Neural cell (in vitro differentiated cells): ENCODE results near the gene SCCPDH. TPM values are rescaled to one million over a fixed set of nuclear protein-coding genes. Genes with fewer than 3 reads are reported as not detected.

Source experiments
- H2AFZ ChIP-seq: fragments of 200-600, 300-800 bp; sonication (generic), shearing (Covaris generic); 2 replicates; pipeline ENCODE4 v1.6.0; 2014; ENCODE audit warnings: low read depth, mild to moderate bottlenecking, antibody characterized with exemption, low read length, moderate library complexity
- H3F3A ChIP-seq: fragments of 200-600 bp; shearing (Covaris generic); 2 replicates; pipeline ENCODE4 v1.6.1; 2016; ENCODE audit warnings: mild to moderate bottlenecking, moderate library complexity, mixed read lengths, antibody characterized with exemption, low read length; ENCODE audit not compliant: insufficient read depth, poor library complexity, severe bottlenecking
- H3K27ac ChIP-seq: fragments of 200-600, 300-800 bp; sonication (generic), shearing (Covaris generic); 2 replicates; pipeline ENCODE4 v1.5.1; 2014; ENCODE audit warnings: mild to moderate bottlenecking, low read length, moderate library complexity
- H3K27me3 ChIP-seq: fragments of 300-800, 200-600 bp; sonication (generic), shearing (Covaris generic); 2 replicates; pipeline ENCODE4 v1.6.0; 2014; ENCODE audit warnings: mild to moderate bottlenecking, low read depth, low read length, moderate library complexity; ENCODE audit not compliant: insufficient read depth
- H3K36me3 ChIP-seq: fragments of 300-800, 200-600 bp; sonication (generic), shearing (Covaris generic); 2 replicates; pipeline ENCODE4 v1.5.1; 2014; ENCODE audit warnings: mild to moderate bottlenecking, antibody characterized with exemption, low read length, moderate library complexity; ENCODE audit not compliant: insufficient read depth
- H3K4me2 ChIP-seq: fragments of 300-800, 200-600 bp; sonication (generic), shearing (Covaris generic); 2 replicates; pipeline ENCODE4 v1.6.0; 2014; ENCODE audit warnings: mild to moderate bottlenecking, low read length
- H3K4me3 ChIP-seq: fragments of 300-800, 200-600 bp; sonication (generic), shearing (Covaris generic); 2 replicates; pipeline ENCODE4 v1.5.1; 2014; ENCODE audit warnings: mild to moderate bottlenecking, low read length, moderate library complexity
- H3K79me2 ChIP-seq: fragments of 200-600 bp; shearing (Covaris generic); replicated peaks from 2 replicates; pipeline ENCODE4 v1.6.0; 2014; ENCODE audit warnings: mild to moderate bottlenecking, low read length, moderate library complexity; ENCODE audit not compliant: insufficient read depth
- H3K9ac ChIP-seq: fragments of 300-800, 200-600 bp; sonication (generic), shearing (Covaris generic); 2 replicates; pipeline ENCODE4 v1.6.1; 2016; ENCODE audit warnings: mild to moderate bottlenecking, low read length, mixed read lengths
- H3K9me2 ChIP-seq: fragments of 200-600 bp; shearing (Covaris generic); 2 replicates; pipeline ENCODE4 v1.6.1; 2016; ENCODE audit warnings: mild to moderate bottlenecking, low read length, mixed read lengths; ENCODE audit not compliant: insufficient read depth
- H3K9me3 ChIP-seq: fragments of 200-600, 300-800 bp; sonication (generic), shearing (Covaris generic); 2 replicates; pipeline ENCODE4 v1.6.1; 2016; ENCODE audit warnings: mild to moderate bottlenecking, mixed run types, low read length, moderate library complexity, mixed read lengths
- H4K20me1 ChIP-seq: fragments of 200-600 bp; shearing (Covaris generic); 2 replicates; pipeline ENCODE4 v1.6.1; 2016; ENCODE audit warnings: mild to moderate bottlenecking, mixed run types; ENCODE audit not compliant: insufficient read depth
- EP300 ChIP-seq: fragments of 450-650 bp; conservative IDR thresholded peaks from 2 replicates; pipeline ENCODE4 v1.6.1; 2014; ENCODE audit warnings: antibody characterized with exemption, mild to moderate bottlenecking, moderate library complexity; ENCODE audit not compliant: poor library complexity, severe bottlenecking
- EZH2 ChIP-seq: fragments of 200-600, 300-800 bp; shearing (Covaris generic), sonication (generic); IDR thresholded peaks from 2 replicates; pipeline ENCODE4 v1.6.1; 2014; ENCODE audit warnings: antibody characterized with exemption, low read length, borderline replicate concordance, mild to moderate bottlenecking; ENCODE audit not compliant: insufficient read depth, poor library complexity, severe bottlenecking
- MXI1 ChIP-seq: fragments of 450-650 bp; conservative IDR thresholded peaks from 2 replicates; pipeline ENCODE4 v1.6.1; 2014; ENCODE audit warnings: antibody characterized with exemption, mild to moderate bottlenecking; ENCODE audit not compliant: poor library complexity, severe bottlenecking
- POLR2AphosphoS5 ChIP-seq: IDR thresholded peaks from 2 replicates; pipeline ENCODE4 v1.6.1; 2012
- RAD21 ChIP-seq: fragments of 450-650 bp; conservative IDR thresholded peaks from 2 replicates; pipeline ENCODE4 v1.6.1; 2014; ENCODE audit warnings: antibody characterized with exemption, mild to moderate bottlenecking, moderate library complexity
- SMC3 ChIP-seq: fragments of 450-650 bp; conservative IDR thresholded peaks from 2 replicates; pipeline ENCODE4 v1.6.1; 2014; ENCODE audit warnings: antibody characterized with exemption, mild to moderate bottlenecking, moderate library complexity; ENCODE audit not compliant: poor library complexity
- TAF1 ChIP-seq: IDR thresholded peaks from 2 replicates; pipeline ENCODE4 v1.6.1; 2012; ENCODE audit warnings: low read depth
- polyA plus RNA-seq: library from polyadenylated mRNA; depleted of rRNA; stranded (reverse); fragments of >200 nt; gene quantifications from 2 replicates; pipeline ENCODE4 v1.2.3, GENCODE V29; 2014
- TF ChIP-seq, protein P1 (sequence below): IDR thresholded peaks from 2 replicates; pipeline ENCODE4 v1.6.1; 2012; ENCODE audit warnings: borderline replicate concordance
- TF ChIP-seq, protein P2 (sequence below): fragments of 450-650 bp; IDR thresholded peaks from 2 replicates; pipeline ENCODE4 v1.5.1; 2014; ENCODE audit warnings: antibody characterized with exemption, mild to moderate bottlenecking, moderate library complexity; ENCODE audit not compliant: poor library complexity, severe bottlenecking

The SCCPDH gene
- polyA plus RNA-seq, 1 donor from 2014 or later: 94.2 TPM

- H3K79me2 ChIP-seq: no peaks in the 10 kb centered on the region
- no peaks in the 10 kb centered on the region for H4K20me1 ChIP-seq
- no peaks in the 10 kb centered on the region for H3K9me3 ChIP-seq
- H3F3A ChIP-seq: no peaks in the 10 kb centered on the region
- H3K27ac ChIP-seq: no peak overlapping the region
- H3K9me2 ChIP-seq: no peaks in the 10 kb centered on the region
- no peak overlapping the region for H3K9ac ChIP-seq
- H3K27me3 ChIP-seq: no peaks in the 10 kb centered on the region
- no peak overlapping the region for H3K4me2 ChIP-seq
- H3K4me3 ChIP-seq: no peak overlapping the region
- no peak for TF ChIP-seq TAF1
- TF ChIP-seq SMC3: no peak
- TF ChIP-seq EP300: no peak
- TF ChIP-seq, protein P1, sequence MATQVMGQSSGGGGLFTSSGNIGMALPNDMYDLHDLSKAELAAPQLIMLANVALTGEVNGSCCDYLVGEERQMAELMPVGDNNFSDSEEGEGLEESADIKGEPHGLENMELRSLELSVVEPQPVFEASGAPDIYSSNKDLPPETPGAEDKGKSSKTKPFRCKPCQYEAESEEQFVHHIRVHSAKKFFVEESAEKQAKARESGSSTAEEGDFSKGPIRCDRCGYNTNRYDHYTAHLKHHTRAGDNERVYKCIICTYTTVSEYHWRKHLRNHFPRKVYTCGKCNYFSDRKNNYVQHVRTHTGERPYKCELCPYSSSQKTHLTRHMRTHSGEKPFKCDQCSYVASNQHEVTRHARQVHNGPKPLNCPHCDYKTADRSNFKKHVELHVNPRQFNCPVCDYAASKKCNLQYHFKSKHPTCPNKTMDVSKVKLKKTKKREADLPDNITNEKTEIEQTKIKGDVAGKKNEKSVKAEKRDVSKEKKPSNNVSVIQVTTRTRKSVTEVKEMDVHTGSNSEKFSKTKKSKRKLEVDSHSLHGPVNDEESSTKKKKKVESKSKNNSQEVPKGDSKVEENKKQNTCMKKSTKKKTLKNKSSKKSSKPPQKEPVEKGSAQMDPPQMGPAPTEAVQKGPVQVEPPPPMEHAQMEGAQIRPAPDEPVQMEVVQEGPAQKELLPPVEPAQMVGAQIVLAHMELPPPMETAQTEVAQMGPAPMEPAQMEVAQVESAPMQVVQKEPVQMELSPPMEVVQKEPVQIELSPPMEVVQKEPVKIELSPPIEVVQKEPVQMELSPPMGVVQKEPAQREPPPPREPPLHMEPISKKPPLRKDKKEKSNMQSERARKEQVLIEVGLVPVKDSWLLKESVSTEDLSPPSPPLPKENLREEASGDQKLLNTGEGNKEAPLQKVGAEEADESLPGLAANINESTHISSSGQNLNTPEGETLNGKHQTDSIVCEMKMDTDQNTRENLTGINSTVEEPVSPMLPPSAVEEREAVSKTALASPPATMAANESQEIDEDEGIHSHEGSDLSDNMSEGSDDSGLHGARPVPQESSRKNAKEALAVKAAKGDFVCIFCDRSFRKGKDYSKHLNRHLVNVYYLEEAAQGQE: no peak
- TF ChIP-seq, protein P2, sequence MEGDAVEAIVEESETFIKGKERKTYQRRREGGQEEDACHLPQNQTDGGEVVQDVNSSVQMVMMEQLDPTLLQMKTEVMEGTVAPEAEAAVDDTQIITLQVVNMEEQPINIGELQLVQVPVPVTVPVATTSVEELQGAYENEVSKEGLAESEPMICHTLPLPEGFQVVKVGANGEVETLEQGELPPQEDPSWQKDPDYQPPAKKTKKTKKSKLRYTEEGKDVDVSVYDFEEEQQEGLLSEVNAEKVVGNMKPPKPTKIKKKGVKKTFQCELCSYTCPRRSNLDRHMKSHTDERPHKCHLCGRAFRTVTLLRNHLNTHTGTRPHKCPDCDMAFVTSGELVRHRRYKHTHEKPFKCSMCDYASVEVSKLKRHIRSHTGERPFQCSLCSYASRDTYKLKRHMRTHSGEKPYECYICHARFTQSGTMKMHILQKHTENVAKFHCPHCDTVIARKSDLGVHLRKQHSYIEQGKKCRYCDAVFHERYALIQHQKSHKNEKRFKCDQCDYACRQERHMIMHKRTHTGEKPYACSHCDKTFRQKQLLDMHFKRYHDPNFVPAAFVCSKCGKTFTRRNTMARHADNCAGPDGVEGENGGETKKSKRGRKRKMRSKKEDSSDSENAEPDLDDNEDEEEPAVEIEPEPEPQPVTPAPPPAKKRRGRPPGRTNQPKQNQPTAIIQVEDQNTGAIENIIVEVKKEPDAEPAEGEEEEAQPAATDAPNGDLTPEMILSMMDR: no peak
- TF ChIP-seq EZH2: no peak
- TF ChIP-seq POLR2AphosphoS5: no peak
- TF ChIP-seq MXI1: no peak
- TF ChIP-seq RAD21: no peak
- no peak overlapping the region for H2AFZ ChIP-seq
- H3K36me3 ChIP-seq: no peaks in the 10 kb centered on the region
These were observed 66.6 kb downstream of the SCCPDH start for GRCh38 chr1:246790833-246791232.

DNA sequence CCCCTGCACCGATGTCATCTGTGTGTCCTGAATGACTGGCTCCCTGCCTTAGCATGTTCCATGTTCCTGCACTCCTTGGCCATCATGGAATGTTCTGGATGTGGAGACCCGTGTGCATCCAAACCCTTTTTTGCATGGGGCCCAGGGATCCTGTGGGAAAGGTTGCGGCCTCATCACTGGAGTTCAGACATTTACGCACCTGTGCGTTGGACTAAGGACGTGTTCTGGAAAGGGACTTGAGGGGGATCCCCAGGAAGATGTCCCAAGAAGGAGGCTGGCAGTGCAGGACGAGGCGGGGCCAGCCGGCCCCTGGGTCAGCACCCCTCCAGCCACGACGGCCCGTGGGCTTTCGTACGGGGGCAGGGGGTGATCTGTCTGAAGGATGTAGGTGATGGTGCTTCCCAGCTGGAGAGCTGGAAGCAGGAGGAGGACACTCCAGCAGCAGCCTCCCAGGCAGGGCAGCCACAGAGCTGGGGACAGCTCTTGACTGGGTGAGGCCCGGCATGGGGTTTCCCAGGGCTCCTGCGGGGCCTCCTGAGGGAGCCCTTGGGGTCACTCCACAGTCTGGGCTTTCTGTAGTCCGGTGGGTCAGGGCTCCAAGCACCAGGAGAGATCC lies 67.2 kb downstream of the SCCPDH start:
- Histone ChIP-seq H2AFZ (no peak overlapping the region), H3K36me3 (no peaks in the 10 kb centered on the region), H3K27ac (no peak overlapping the region), H4K20me1 (no peaks in the 10 kb centered on the region), H3K9ac (no peak overlapping the region), H3K9me2 (no peaks in the 10 kb centered on the region), H3F3A (no peaks in the 10 kb centered on the region), H3K27me3 (no peaks in the 10 kb centered on the region), H3K9me3 (no peaks in the 10 kb centered on the region), H3K4me3 (no peak overlapping the region), H3K4me2 (no peak overlapping the region), H3K79me2 (no peaks in the 10 kb centered on the region)
- TF ChIP-seq TAF1 (no peak), MXI1 (no peak), EZH2 (no peak), POLR2AphosphoS5 (no peak), SMC3 (no peak), EP300 (no peak), RAD21 (no peak)
- TF ChIP-seq, protein P1: no peak
- TF ChIP-seq, protein P2: no peak
